SK-N-SH (cell line): ENCODE results near the gene SCO2.

Experiments used
- GATA2 ChIP-seq: sonication (generic); formaldehyde crosslinking; IDR thresholded peaks from 2 replicates; pipeline ENCODE4 v1.5.0; 2020; ENCODE audit warnings: mild to moderate bottlenecking, missing genetic modification reagents
- SMC3 ChIP-seq: IDR thresholded peaks from 2 replicates; pipeline ENCODE4 v1.6.1; 2012; ENCODE audit warnings: low read depth, low read length, improper control_type of control experiment
- TF ChIP-seq, protein P1 (sequence below): fragments of 200-600 bp; sonication (generic); IDR thresholded peaks from 2 replicates; pipeline ENCODE4 v1.6.1; 2017; ENCODE audit warnings: antibody characterized with exemption, mild to moderate bottlenecking, moderate library complexity
- TF ChIP-seq, protein P2 (sequence below): IDR thresholded peaks from 2 replicates; pipeline ENCODE4; 2012

DNA sequence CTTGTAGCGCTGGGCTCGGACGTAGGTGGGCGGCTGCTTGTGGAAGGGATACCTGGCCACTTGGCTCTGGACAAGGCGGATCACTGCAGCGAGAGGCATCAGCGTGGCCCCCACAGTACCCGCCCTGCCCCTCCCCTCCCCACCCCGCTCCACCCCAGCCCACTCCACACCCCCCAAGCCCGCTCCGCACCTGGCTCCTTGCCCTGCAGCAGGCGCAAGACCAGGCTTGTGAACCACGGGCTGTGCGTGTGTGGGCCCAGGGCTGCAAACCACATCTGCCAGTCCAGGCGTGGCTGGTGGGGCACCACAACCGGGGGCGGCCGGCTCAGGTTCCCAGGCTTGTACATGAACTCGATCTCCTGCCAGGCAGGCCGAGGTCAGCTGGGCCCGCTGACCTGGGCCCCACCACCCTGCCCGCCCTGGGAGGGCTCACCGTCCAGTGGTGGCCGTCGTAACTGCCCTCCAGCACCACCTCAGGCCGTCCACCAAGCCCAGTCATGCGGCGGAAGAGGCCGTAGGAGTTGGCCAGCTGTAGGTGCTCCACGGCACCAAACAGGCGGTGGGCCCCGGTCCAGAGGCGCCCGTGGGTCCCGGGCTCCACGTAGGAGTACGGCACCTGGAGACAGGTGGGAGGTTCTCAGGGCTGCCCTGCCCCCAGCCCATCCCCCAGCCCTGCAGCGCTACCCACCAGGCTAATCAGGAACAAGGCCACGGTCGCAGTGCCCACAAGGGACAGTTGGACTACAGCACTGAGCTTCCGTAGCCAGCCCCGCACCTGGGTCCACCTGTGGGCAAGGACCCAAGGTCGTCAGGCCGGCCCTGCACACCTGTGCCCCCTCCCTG, 20.8 kb downstream of the SCO2 start:
- TF ChIP-seq, protein P1, sequence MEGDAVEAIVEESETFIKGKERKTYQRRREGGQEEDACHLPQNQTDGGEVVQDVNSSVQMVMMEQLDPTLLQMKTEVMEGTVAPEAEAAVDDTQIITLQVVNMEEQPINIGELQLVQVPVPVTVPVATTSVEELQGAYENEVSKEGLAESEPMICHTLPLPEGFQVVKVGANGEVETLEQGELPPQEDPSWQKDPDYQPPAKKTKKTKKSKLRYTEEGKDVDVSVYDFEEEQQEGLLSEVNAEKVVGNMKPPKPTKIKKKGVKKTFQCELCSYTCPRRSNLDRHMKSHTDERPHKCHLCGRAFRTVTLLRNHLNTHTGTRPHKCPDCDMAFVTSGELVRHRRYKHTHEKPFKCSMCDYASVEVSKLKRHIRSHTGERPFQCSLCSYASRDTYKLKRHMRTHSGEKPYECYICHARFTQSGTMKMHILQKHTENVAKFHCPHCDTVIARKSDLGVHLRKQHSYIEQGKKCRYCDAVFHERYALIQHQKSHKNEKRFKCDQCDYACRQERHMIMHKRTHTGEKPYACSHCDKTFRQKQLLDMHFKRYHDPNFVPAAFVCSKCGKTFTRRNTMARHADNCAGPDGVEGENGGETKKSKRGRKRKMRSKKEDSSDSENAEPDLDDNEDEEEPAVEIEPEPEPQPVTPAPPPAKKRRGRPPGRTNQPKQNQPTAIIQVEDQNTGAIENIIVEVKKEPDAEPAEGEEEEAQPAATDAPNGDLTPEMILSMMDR, result no peak
- no peak for TF ChIP-seq GATA2 (CRISPR knock-in tag)
- TF ChIP-seq, protein P2, sequence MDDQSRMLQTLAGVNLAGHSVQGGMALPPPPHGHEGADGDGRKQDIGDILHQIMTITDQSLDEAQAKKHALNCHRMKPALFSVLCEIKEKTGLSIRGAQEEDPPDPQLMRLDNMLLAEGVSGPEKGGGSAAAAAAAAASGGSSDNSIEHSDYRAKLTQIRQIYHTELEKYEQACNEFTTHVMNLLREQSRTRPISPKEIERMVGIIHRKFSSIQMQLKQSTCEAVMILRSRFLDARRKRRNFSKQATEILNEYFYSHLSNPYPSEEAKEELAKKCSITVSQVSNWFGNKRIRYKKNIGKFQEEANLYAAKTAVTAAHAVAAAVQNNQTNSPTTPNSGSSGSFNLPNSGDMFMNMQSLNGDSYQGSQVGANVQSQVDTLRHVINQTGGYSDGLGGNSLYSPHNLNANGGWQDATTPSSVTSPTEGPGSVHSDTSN, result no peak
- TF ChIP-seq SMC3, result no peak
